Hematopoietic multipotent progenitor cell treated with erythropoietin and hydrocortisone succinate and interleukin-3 and kit ligand, for 4 days (in vitro differentiated cells): ENCODE data around the gene KLF7.

ENCODE experiments used
- DNase-seq: peaks from one replicate; pipeline ENCODE4 v3.0.0-alpha.2; 2015

Gene KLF7

DNA sequence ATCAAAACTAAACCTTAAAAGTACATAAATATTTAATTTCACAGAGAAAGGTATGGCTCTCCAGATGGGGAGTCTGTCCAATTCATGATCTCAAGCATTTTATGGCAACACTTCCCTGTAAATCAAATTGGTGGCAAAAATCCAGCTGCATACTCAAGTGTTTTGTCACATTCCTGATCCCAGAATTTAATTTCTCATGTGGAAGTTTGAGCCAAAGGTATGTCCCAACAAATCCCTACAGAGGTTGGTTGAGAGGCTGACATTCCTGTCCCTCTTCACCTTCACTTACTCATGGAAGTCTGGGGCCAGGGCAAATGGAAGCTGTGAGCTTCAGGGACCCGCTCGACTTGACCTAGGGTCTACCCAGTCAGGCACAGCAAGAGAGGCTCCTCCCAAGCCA lies 17.7 kb downstream of the KLF7 start:
- DNase-seq, result no peak

DNA sequence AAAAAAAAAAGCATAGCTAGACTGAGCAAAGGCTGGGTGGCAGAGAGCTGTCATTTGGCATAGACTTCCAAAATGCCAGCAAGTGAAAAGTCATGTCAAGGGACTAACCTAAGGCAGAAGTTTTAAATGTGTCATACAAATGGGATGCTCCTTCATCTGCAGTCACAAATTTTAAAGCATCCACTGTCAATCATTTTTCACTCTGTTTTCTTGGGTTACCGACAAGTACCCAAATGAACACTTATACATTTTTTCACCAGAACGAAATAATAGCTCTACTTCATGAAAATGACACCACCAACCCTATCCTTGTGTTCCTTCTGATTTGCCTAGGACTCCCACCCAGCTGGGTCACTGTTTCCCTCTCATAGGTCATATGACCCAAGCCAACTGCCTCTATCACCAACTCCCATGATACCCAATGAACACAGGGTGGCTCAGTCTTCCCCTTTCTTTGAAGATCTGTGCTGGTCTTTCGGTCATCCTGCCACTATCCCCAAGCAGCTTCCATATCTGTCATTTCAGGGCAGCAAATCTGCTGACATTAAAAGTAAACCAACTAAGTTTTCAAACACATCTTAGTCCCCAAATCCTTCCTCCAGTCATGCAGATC lies 21.5 kb downstream of the KLF7 start:
- DNase-seq, result peak; percentile 60

- peak; percentile 83 for DNase-seq
These were observed 22.3 kb downstream of the KLF7 start for GRCh38 chr2:207143215-207144172.

GRCh38 chr2:207142461-207142860 lies 23.3 kb downstream of the KLF7 start:
- peak; percentile 87 for DNase-seq

- DNase-seq, result peak; percentile 83
These were observed 24.4 kb downstream of the KLF7 start for GRCh38 chr2:207141386-207141785.

GRCh38 chr2:207140265-207140664 lies 25.5 kb downstream of the KLF7 start:
- no peak for DNase-seq

GRCh38 chr2:207139552-207139951 lies 26.2 kb downstream of the KLF7 start:
- no peak for DNase-seq

DNA sequence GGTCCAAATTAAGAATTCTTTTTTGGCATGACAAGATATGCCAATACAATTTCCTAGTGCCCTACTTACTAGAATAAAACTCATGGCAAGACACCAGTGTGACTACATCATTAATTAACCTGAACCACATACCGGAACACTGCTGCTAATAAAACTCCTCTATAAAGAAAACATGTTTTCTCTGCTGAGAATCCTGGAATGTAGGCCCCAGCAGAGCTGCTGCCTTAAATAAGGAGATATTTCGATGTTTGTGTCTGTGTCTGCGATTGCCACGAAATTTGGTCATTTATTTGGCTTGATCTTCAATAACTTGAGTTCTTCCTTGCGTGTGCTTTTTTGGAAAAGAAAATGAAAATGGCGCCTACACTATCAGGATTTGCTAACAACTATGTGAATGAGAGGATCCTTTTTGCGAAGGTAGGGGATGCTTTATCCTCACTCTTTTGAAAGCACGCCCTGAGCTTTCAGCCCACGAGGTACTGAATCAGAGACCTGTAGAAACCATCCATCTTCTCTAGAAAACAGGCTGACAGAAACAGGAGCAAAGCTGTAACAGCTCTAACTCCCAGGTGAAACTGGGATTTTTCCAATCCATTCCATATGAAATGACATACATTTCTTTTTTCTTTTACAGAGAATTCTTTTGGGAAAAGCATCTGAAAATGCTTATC lies 27.0 kb downstream of the KLF7 start:
- DNase-seq, result no peak

- DNase-seq, result no peak
These were observed 28.0 kb downstream of the KLF7 start for GRCh38 chr2:207137596-207138337.

- DNase-seq, result no peak
These were observed 28.9 kb downstream of the KLF7 start for GRCh38 chr2:207136874-207137273.

DNA sequence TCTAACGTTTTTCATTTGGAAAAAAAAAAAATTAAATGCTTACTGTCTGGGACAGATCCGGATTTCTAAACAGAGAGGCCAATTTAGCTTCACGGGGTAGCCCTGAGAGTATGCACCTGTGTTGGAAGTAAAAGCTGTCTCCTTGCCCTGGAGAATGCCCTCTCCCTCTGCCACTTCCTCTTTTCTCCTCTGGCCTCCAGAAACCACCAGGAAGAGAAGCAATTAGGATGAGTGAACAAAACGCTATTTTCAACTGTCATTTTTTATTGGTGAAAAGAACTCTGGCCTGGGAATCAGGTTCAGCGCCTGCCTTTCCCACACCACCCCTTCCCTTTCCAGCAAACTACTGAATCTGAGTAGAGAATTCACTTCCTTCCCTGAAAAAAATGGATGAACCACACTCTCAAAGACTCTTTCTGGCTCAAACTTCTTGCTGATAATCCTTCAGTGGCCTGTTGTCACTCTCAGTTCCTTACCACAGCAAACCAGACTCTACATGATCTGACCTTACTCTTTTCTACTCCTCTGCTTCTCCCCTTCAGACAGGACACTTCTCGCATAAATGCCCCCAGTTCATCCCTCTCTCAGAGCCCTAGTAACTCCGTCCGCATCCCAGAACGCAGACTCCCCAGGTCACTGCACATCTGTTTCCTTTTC lies 29.8 kb downstream of the KLF7 start:
- peak; percentile 72 for DNase-seq

DNA sequence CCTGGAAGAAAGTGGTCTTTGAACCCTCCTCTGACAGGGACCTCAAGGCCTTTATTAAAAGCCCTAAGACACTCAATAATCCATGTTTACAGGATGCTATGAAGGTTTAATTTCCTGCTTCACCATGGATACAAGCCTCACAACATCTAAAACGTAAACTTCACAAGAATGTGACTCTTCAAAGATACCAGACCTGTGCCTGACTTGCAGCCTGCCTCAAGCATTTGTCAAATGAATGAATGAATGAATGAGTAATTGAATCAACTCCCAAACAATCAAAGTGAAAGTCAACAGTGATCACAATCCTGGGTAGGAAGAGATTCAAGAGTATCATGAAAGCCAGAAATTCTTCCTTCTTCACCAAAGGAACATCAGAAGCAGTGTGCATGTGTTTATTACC lies 30.4 kb downstream of the KLF7 start:
- DNase-seq, result no peak

DNA sequence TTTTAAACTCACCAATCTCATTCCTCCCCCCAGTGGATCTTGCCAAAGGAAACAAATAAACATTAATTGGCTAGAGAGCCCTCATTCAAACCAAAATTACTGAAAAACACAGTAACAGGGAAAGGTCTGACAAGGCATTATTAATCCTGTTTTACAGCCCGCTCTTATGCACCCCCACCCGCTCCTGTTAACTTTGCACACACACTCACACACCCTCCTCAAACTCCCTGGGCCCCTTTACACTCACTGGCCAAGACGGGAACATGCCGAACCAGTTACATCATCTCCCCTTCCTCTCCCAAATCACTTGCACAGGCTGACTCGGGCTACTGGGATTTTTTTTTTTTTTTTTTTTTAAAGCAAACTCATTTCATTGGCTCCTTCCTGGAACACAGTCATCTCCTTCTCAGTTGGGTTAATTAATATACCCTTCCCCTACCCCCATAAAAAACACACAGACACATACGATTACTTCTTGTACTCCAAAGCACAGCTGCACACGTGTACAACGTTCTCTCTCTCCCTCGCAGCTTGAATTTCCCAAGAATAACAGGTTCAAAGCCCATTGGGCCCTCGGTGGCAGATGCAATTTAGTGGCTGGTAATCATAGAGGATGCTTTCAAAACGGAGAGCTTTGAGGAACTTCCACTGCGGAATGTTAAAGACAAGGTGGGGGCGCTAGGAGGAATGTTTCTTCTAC lies 31.8 kb downstream of the KLF7 start:
- no peak for DNase-seq

DNA sequence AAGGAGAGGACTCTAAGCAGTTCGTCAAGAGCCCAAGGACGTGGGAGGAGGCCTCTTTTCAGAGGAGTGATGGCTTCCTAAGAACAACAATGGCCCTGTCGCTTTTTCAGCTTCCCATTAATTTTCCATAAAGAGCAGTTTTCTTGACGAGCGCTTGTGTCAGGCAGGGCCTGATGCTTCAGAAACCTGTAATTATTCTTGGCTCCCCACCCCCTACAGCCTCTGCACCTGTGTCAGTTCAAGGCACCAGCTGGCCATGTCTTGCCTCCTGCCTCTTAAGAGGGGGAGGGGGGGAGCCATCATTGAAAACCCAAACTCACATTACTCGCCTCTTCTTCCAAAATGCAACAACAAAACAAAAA lies 32.3 kb downstream of the KLF7 start:
- DNase-seq, result no peak

- DNase-seq, result no peak
These were observed 33.7 kb downstream of the KLF7 start for GRCh38 chr2:207132019-207132418.

GRCh38 chr2:207131594-207131993 lies 34.2 kb downstream of the KLF7 start:
- DNase-seq, result no peak

- DNase-seq, result no peak
These were observed 34.7 kb downstream of the KLF7 start for GRCh38 chr2:207130958-207131521.

GRCh38 chr2:207129821-207130220 lies 35.9 kb downstream of the KLF7 start:
- no peak for DNase-seq

GRCh38 chr2:207128867-207129266 lies 36.9 kb downstream of the KLF7 start:
- no peak for DNase-seq

GRCh38 chr2:207126724-207127308 lies 38.9 kb downstream of the KLF7 start:
- DNase-seq, result no peak

GRCh38 chr2:207123776-207124391 lies 41.9 kb downstream of the KLF7 start:
- no peak for DNase-seq
